C4-2B (cell line): ENCODE data around the gene APH1B.

Experiments used
- ZFX ChIP-seq: fragments of 450-650 bp; IDR thresholded peaks from 2 replicates; pipeline ENCODE4 v1.6.1; 2017
- TF ChIP-seq, protein P1 (sequence below): fragments of 450-650 bp; conservative IDR thresholded peaks from 2 replicates; pipeline ENCODE4 v1.5.1; 2017; ENCODE audit warnings: mild to moderate bottlenecking

DNA sequence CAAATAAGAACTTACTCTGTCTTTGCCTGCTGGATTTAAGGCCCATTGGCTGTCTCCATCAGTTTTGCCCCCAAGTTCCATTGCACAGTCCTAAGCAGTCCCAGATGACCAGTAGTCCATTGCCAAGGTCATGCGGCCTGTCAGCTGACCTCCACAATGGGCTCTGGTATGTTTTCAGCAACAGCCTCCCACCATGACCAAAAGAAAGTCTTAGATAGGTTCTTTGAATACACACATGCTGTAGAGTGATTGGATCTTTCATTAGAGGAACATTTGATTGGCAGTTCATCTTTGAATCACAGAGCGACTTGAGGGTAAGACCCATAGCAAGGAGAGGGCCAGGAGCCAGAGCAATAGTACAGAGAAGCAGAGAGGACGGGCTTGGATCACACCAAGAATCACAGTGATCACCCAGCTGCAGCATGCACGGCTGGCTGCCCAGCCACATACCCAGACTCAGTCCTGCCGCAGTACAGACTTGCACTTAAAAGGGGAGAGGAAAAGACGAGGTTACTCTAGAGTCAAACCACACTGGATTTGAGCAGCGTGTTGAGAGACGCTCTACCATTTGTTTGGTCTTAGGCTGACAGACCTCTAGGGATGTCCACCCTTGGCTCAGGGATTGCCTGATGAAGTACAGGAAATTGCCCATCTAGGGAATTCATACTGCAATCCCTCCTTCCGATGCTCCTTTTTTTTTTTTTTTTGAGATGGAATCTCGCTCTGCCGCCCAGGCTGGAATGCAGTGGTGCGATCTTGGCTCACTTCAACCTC is 50.4 kb downstream of the APH1B start:
- TF ChIP-seq, protein P1, sequence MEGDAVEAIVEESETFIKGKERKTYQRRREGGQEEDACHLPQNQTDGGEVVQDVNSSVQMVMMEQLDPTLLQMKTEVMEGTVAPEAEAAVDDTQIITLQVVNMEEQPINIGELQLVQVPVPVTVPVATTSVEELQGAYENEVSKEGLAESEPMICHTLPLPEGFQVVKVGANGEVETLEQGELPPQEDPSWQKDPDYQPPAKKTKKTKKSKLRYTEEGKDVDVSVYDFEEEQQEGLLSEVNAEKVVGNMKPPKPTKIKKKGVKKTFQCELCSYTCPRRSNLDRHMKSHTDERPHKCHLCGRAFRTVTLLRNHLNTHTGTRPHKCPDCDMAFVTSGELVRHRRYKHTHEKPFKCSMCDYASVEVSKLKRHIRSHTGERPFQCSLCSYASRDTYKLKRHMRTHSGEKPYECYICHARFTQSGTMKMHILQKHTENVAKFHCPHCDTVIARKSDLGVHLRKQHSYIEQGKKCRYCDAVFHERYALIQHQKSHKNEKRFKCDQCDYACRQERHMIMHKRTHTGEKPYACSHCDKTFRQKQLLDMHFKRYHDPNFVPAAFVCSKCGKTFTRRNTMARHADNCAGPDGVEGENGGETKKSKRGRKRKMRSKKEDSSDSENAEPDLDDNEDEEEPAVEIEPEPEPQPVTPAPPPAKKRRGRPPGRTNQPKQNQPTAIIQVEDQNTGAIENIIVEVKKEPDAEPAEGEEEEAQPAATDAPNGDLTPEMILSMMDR = no peak
- no peak for TF ChIP-seq ZFX
